Measurements from ENCODE around the gene LY6G5C. TPM values are rescaled to one million over a fixed set of nuclear protein-coding genes. Genes with fewer than 3 reads are reported as not detected.

The LY6G5C gene
- total RNA-seq, 1 donor from 2014 or later = 0.72 TPM

- no peak for ATAC-seq
These were observed 41.4 kb downstream of the LY6G5C start for GRCh38 chr6:31639449-31639861.

GRCh38 chr6:31639043-31639442, 41.8 kb downstream of the LY6G5C start:
- ATAC-seq = no peak

- no peak for ATAC-seq
These were observed 43.9 kb downstream of the LY6G5C start for GRCh38 chr6:31636698-31637596.

DNA sequence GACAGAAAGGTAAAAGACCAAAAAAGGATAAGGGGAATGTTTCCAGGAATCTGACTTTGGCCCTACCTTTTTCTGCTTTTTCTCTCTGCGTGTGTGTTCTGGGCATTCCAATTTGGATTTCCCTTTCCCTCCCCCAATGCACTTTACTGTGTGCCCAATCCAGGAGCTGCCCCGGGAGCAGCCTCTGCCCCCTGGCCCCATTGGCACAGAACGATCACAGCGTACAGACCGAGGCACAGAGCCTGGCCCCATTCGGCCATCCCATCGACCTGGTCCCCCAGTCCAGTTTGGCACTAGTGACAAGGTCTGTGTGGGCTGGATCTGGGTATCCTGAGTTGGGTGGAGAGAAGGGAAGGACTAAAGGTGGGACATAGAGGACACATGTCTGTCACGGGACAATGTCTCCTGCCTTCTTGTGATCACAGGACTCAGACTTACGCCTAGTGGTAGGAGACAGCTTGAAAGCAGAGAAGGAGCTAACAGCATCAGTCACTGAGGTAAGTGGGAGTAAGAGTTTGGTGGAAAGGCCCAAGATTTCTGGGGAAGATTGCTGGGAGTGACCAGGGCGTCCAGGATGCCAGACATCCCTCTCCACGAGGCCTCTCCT, 45.8 kb downstream of the LY6G5C start:
- ATAC-seq = no peak

GRCh38 chr6:31634131-31634530, 46.7 kb downstream of the LY6G5C start:
- no peak for ATAC-seq

- no peak for ATAC-seq
These were observed 47.4 kb downstream of the LY6G5C start for GRCh38 chr6:31633447-31633846.

- ATAC-seq = no peak
These were observed 48.5 kb downstream of the LY6G5C start for GRCh38 chr6:31632279-31632946.

GRCh38 chr6:31631681-31632278, 49.1 kb downstream of the LY6G5C start:
- no peak for ATAC-seq

DNA sequence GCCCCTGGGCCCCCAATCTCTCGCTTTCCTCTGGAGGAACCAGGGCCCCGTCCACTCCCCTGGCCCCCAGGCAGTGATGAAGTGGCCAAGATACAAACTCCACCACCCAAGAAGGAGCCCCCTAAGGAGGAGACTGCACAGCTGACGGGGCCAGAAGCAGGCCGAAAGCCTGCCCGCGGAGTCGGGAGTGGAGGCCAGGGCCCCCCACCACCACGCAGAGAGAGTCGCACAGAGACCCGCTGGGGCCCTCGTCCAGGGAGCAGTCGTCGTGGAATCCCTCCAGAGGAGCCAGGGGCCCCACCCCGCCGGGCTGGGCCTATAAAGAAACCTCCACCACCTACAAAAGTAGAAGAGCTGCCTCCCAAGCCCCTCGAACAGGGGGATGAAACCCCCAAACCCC, 49.7 kb downstream of the LY6G5C start:
- no peak for ATAC-seq

DNA sequence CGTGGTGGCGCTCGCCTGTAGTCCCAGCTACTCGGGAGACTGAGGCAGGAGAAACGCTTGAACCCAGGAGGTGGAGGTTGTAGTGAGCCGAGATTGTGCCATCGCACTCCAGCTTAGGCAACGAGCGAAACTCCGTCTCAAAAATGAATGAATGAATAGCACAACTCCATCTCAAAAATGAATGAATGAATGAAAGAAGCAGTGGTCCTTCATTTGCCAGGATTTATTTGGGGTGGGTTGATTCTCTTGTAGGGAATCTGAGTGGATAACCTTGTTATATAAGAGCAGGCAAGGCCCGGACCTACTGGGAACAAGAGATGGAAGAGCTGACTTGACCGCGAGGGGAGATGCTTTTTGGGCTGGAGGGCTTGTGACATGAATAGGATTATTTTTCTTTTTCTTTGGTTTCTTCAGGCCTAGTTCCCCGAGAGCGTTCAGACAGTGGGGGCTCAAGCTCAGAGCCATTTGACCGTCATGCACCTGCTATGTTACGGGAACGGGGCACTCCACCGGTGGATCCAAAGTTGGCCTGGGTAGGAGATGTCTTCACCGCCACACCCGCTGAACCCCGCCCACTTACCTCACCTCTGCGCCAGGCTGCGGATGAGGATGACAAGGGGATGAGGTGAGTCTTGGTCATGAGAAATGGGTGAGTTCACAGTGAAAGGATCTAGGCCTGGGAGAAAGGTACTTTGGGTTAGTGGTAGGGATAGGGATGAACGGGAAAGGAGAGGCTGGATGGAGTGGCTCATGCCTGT, 50.5 kb downstream of the LY6G5C start:
- ATAC-seq = no peak

GRCh38 chr6:31629014-31629413, 51.9 kb downstream of the LY6G5C start:
- ATAC-seq = no peak

DNA sequence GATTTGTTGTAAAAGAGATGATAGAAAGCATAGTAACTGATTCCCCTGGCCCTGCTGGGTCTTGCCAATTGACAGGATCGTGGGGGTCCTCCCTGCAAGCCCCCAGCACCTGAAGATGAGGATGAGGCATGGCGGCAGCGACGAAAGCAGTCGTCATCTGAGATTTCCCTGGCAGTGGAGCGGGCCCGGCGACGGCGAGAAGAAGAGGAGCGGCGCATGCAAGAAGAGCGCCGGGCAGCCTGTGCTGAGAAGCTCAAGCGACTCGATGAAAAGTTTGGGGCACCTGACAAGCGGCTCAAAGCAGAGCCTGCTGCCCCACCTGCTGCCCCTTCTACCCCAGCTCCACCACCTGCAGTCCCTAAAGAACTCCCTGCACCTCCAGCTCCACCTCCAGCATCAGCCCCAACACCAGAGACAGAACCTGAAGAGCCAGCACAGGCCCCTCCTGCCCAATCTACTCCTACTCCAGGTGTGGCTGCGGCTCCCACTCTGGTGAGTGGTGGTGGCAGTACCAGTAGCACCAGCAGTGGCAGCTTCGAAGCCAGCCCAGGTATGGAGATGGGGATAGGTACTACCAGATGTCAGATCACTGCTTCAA, 53.1 kb downstream of the LY6G5C start:
- ATAC-seq = no peak

GRCh38 chr6:31626952-31627351, 53.9 kb downstream of the LY6G5C start:
- ATAC-seq = no peak

Other genes starting within 250 kb of the LY6G5C start
- 0.92 TPM for gene MICB, start 182.9 kb downstream of the LY6G5C start, total RNA-seq
- gene MCCD1, start 152.1 kb downstream of the LY6G5C start, total RNA-seq = not detected
- 174 TPM for gene DDX39B, start 139.1 kb downstream of the LY6G5C start, total RNA-seq
- not detected for gene ATP6V1G2, start 134.5 kb downstream of the LY6G5C start, total RNA-seq
- gene NFKBIL1, start 133.5 kb downstream of the LY6G5C start, total RNA-seq = 13.9 TPM
- gene LTA, start 108.8 kb downstream of the LY6G5C start, total RNA-seq = not detected
- 0.24 TPM for gene TNF, start 105.5 kb downstream of the LY6G5C start, total RNA-seq
- gene LTB, start 98.6 kb downstream of the LY6G5C start, total RNA-seq = 1.1 TPM
- gene LST1, start 94.8 kb downstream of the LY6G5C start, total RNA-seq = 2.4 TPM
- gene NCR3, start 88.1 kb downstream of the LY6G5C start, total RNA-seq = 0.28 TPM
- 3.3 TPM for gene AIF1, start 65.8 kb downstream of the LY6G5C start, total RNA-seq
- gene PRRC2A, start 60.4 kb downstream of the LY6G5C start, total RNA-seq = 103 TPM
- 143 TPM for gene BAG6, start 28.4 kb downstream of the LY6G5C start, total RNA-seq
- gene APOM, start 25.2 kb downstream of the LY6G5C start, total RNA-seq = 1.6 TPM
- gene C6orf47, start 20.3 kb downstream of the LY6G5C start, total RNA-seq = 18.1 TPM
- gene GPANK1, start 16.1 kb downstream of the LY6G5C start, total RNA-seq = 8.2 TPM
- 108 TPM for gene CSNK2B, start 15.0 kb downstream of the LY6G5C start, total RNA-seq
- 2.6 TPM for gene LY6G5B, start 11.1 kb downstream of the LY6G5C start, total RNA-seq
- gene ABHD16A, start 22.3 kb upstream of the LY6G5C start, total RNA-seq = 28.3 TPM
- not detected for gene LY6G6F, start 25.8 kb upstream of the LY6G5C start, total RNA-seq
- not detected for gene LY6G6D, start 34.3 kb upstream of the LY6G5C start, total RNA-seq
- gene LY6G6C, start 40.7 kb upstream of the LY6G5C start, total RNA-seq = 10.8 TPM
- gene MPIG6B, start 42.3 kb upstream of the LY6G5C start, total RNA-seq = 1.1 TPM
- 15.3 TPM for gene DDAH2, start 48.2 kb upstream of the LY6G5C start, total RNA-seq
- 372 TPM for gene CLIC1, start 55.5 kb upstream of the LY6G5C start, total RNA-seq
- 12.0 TPM for gene MSH5, start 58.9 kb upstream of the LY6G5C start, total RNA-seq
- gene SAPCD1, start 81.6 kb upstream of the LY6G5C start, total RNA-seq = 0.64 TPM
- gene VWA7, start 96.3 kb upstream of the LY6G5C start, total RNA-seq = 1.6 TPM
- gene VARS1, start 114.7 kb upstream of the LY6G5C start, total RNA-seq = 79.8 TPM
- gene LSM2, start 125.9 kb upstream of the LY6G5C start, total RNA-seq = 45.0 TPM
- 0.44 TPM for gene HSPA1L, start 134.2 kb upstream of the LY6G5C start, total RNA-seq
- gene HSPA1A, start 134.5 kb upstream of the LY6G5C start, total RNA-seq = 56.6 TPM
- 92.9 TPM for gene HSPA1B, start 146.7 kb upstream of the LY6G5C start, total RNA-seq
- 17.9 TPM for gene NEU1, start 181.8 kb upstream of the LY6G5C start, total RNA-seq
- gene SLC44A4, start 197.9 kb upstream of the LY6G5C start, total RNA-seq = 2.9 TPM
- gene EHMT2, start 216.6 kb upstream of the LY6G5C start, total RNA-seq = 28.2 TPM
- gene ZBTB12, start 221.0 kb upstream of the LY6G5C start, total RNA-seq = 2.0 TPM
- 2.9 TPM for gene C2, start 246.7 kb upstream of the LY6G5C start, total RNA-seq